Measurements from ENCODE around the gene TOMM7. TPM values are rescaled to one million over a fixed set of nuclear protein-coding genes. Genes with fewer than 3 reads are reported as not detected.
"Not testable (repeated sequence)": the region's sequence is repeated elsewhere in the genome, so short reads cannot be mapped to it uniquely, and the experiment has no call there.

The TOMM7 gene
- total RNA-seq, 4 donors from 2014 or later: 141 to 303 (median 267) TPM

- no peaks in the 10 kb centered on the region for H3K36me3 ChIP-seq
- no peaks in the 10 kb centered on the region for H3K9me3 ChIP-seq
- no peak for TF ChIP-seq POLR2AphosphoS5 (IDR thresholded peaks at IDR 0.05)
- TF ChIP-seq EP300 (IDR thresholded peaks at IDR 0.05): no peak
- TF ChIP-seq, protein P1, sequence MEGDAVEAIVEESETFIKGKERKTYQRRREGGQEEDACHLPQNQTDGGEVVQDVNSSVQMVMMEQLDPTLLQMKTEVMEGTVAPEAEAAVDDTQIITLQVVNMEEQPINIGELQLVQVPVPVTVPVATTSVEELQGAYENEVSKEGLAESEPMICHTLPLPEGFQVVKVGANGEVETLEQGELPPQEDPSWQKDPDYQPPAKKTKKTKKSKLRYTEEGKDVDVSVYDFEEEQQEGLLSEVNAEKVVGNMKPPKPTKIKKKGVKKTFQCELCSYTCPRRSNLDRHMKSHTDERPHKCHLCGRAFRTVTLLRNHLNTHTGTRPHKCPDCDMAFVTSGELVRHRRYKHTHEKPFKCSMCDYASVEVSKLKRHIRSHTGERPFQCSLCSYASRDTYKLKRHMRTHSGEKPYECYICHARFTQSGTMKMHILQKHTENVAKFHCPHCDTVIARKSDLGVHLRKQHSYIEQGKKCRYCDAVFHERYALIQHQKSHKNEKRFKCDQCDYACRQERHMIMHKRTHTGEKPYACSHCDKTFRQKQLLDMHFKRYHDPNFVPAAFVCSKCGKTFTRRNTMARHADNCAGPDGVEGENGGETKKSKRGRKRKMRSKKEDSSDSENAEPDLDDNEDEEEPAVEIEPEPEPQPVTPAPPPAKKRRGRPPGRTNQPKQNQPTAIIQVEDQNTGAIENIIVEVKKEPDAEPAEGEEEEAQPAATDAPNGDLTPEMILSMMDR (IDR thresholded peaks at IDR 0.05): no peak
- no peak for TF ChIP-seq POLR2A (IDR thresholded peaks at IDR 0.05; ENCODE audit: low read depth)
- H3K4me1 ChIP-seq: peaks cover 9 to 20% (median 19%) of the 10 kb centered on the region in 4 donors
- H3K4me3 ChIP-seq: no peak overlapping the region
- 84% methylated on average over 6 of the region's 6 CpGs for WGBS
- H3K27ac ChIP-seq (replicated peaks in 1 of 4): no peak overlapping the region
- intact Hi-C loops (cut with DNase I): no loop called here
- no peak for DNase-seq (ENCODE audit: extremely low spot score)
- no peaks in the 10 kb centered on the region for H3K27me3 ChIP-seq
Measured at GRCh38 chr7:22837308-22837707, 14.7 kb upstream of the TOMM7 start.

GRCh38 chr7:22836506-22836905, 13.9 kb upstream of the TOMM7 start:
- not testable (repeated sequence) for DNase-seq (ENCODE audit: extremely low spot score)

DNA sequence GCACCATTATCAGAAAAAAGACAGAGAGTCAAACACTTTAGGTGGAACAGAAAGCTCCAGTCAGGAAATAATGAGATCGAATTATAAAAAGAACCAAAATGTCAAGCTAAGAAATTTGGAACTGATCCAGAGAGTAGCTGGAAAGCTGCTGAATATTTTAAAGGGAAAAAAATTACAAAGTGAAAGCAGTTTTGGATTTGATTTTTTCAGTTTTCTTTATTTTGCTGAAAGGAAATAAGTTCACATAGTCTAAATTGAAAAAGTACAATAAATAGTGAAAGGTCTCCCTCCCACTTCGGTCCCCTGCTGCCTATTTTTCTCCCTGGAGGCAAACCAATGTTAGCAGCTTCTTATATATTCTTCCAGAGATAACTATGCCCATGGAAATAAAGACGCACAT, 11.3 kb upstream of the TOMM7 start:
- intact Hi-C loops (cut with DNase I): no loop called here
- H3K27me3 ChIP-seq: no peaks in the 10 kb centered on the region
- whole genome bisulfite sequencing: 30% methylated on average over 3 of the region's 3 CpGs
- H3K27ac ChIP-seq (replicated peaks in 1 of 4): peak overlapping the region in 1 of 4 donors; percentile 62
- no peak for TF ChIP-seq POLR2A (IDR thresholded peaks at IDR 0.05; ENCODE audit: low read depth)
- TF ChIP-seq POLR2AphosphoS5 (IDR thresholded peaks at IDR 0.05): no peak
- TF ChIP-seq, protein P1 (IDR thresholded peaks at IDR 0.05): no peak
- TF ChIP-seq EP300 (IDR thresholded peaks at IDR 0.05): no peak
- peak overlapping the region in 1 of 4 donors; percentile 8 for H3K4me3 ChIP-seq
- H3K9me3 ChIP-seq: no peaks in the 10 kb centered on the region
- H3K36me3 ChIP-seq: no peaks in the 10 kb centered on the region
- DNase-seq (ENCODE audit: extremely low spot score): no peak
- H3K4me1 ChIP-seq: peaks cover 6 to 16% (median 13%) of the 10 kb centered on the region in 4 donors

More at GRCh38 chr7:22836506-22836905, 13.9 kb upstream of the TOMM7 start:
- H3K36me3 ChIP-seq; H3K4me3 ChIP-seq; H3K27me3 ChIP-seq; H3K27ac ChIP-seq (replicated peaks in 1 of 4); H3K9me3 ChIP-seq; intact Hi-C loops (cut with DNase I): not testable (repeated sequence)
- WGBS: 97% methylated on average over 2 of the region's 2 CpGs
- H3K4me1 ChIP-seq: peaks cover 6 to 16% (median 13%) of the 10 kb centered on the region in 4 donors

GRCh38 chr7:22833113-22833855, 10.6 kb upstream of the TOMM7 start:
- H3K4me1 ChIP-seq: peaks cover 6 to 16% (median 13%) of the 10 kb centered on the region in 4 donors
- WGBS: 71% methylated on average over 2 of the region's 2 CpGs
- H3K9me3 ChIP-seq: no peaks in the 10 kb centered on the region
- TF ChIP-seq POLR2AphosphoS5 (IDR thresholded peaks at IDR 0.05): no peak
- no peak for TF ChIP-seq POLR2A (IDR thresholded peaks at IDR 0.05; ENCODE audit: low read depth)
- TF ChIP-seq, protein P1 (IDR thresholded peaks at IDR 0.05): no peak
- TF ChIP-seq EP300 (IDR thresholded peaks at IDR 0.05): no peak
- intact Hi-C loops (cut with DNase I): no loop called here
- H3K4me3 ChIP-seq: no peak overlapping the region
- H3K36me3 ChIP-seq: no peaks in the 10 kb centered on the region
- H3K27ac ChIP-seq (replicated peaks in 1 of 4): peak overlapping the region in 2 of 4 donors; percentile 31 to 62
- no peaks in the 10 kb centered on the region for H3K27me3 ChIP-seq
- DNase-seq (ENCODE audit: extremely low spot score): no peak

GRCh38 chr7:22832401-22832800, 9.8 kb upstream of the TOMM7 start:
- intact Hi-C loops (cut with DNase I): no loop called here
- TF ChIP-seq POLR2AphosphoS5 (IDR thresholded peaks at IDR 0.05): no peak
- TF ChIP-seq, protein P1 (IDR thresholded peaks at IDR 0.05): no peak
- no peak for TF ChIP-seq EP300 (IDR thresholded peaks at IDR 0.05)
- TF ChIP-seq POLR2A (IDR thresholded peaks at IDR 0.05; ENCODE audit: low read depth): no peak
- Histone ChIP-seq H3K27ac (replicated peaks in 1 of 4) (no peak overlapping the region), H3K4me3 (no peak overlapping the region), H3K27me3 (no peaks in the 10 kb centered on the region), H3K9me3 (no peaks in the 10 kb centered on the region), H3K36me3 (no peaks in the 10 kb centered on the region), H3K4me1 (peaks cover 6 to 16% (median 13%) of the 10 kb centered on the region in 4 donors)
- no peak for DNase-seq (ENCODE audit: extremely low spot score)
- WGBS: 84% methylated on average over 3 of the region's 3 CpGs
